Diencephalon (tissue), 1 donor: ENCODE measurements around the gene ZNF738. TPM values are rescaled to one million over a fixed set of nuclear protein-coding genes. Genes with fewer than 3 reads are reported as not detected.

Experiments used
- total RNA-seq: library from RNA; depleted of rRNA; stranded (reverse); fragments of >200 nt; gene quantifications from one replicate; pipeline ENCODE4 v1.2.3, GENCODE V29; 2014

ZNF738 gene
- 39.7 TPM for total RNA-seq

DNA sequence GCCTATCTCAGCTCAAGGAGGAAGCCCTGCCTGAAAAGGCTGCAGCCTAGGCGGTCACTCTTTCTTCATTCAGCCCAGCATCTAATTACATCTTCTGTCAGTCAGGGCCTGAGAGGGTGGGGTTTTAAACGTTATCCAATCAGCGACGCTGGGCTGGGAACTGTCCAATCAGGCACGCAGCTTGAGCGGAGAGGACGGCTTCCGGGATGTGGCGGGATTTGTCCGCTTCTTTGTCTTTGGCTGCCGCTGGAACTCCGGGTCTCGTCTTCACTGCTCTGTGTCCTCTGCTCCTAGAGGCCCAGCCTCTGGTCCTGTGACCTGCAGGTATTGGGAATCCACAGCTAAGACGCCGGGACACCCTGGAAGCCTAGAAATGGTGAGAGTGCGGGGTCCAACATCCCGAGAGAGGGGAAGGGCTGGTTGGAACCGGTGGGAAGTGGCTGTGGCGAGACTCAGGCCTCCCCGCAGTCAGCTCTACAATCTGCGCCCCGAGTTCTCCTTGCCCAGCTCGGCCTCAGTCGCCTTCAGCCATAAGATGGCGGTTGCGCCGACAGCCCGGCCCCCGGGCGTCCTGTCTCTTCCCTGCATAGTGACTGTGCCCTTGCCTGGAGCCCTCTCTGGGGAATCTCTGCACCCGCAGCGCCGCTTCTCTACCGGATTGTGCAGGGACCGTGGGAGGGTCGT is at the start of gene ZNF738:
Gene ZNF738 (plus strand): TSS at position 233 of the 684 bp plus-strand sequence. CDS start 141 bp downstream, at position 374.

DNA sequence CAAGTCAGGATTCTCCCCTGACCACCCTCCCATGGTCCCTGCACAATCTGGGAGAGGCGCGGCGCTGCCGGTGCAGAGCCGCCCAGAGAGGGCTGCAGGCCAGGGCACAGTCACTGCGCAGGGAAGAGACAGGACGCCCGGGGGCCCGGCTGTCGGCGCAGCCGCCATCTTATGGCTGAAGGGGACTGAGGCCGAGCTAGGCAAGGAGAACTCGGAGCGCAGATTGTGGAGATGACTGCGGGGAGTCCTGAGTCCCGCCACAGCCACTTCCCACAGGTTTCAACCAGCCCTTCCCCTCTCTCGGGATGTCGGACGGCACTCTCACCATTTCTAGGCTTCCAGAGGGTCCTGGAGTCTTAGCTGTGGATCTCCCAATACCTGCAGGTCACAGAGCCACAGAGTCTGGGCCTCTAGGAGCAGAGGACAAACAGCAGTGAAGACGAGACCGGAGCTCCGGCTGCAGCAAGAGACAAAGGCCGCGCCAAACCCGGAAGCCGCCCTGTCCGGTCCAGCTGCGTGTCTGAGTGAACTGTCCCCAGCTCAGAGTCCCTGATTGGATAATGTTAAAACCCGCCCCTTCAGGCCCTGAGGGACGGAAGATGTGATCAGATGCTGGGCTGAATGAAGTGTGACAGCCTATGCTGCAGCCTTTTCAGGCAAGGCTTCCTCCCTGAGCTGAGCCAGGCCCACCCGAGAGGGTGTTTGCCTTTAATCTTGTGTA is 29.8 kb upstream of the ZNF738 start, which contains the start of gene ZNF708:
Gene ZNF708 (minus strand): TSS at position 526 of the 721 bp plus-strand sequence. CDS start 198 bp downstream, at position 328.

DNA sequence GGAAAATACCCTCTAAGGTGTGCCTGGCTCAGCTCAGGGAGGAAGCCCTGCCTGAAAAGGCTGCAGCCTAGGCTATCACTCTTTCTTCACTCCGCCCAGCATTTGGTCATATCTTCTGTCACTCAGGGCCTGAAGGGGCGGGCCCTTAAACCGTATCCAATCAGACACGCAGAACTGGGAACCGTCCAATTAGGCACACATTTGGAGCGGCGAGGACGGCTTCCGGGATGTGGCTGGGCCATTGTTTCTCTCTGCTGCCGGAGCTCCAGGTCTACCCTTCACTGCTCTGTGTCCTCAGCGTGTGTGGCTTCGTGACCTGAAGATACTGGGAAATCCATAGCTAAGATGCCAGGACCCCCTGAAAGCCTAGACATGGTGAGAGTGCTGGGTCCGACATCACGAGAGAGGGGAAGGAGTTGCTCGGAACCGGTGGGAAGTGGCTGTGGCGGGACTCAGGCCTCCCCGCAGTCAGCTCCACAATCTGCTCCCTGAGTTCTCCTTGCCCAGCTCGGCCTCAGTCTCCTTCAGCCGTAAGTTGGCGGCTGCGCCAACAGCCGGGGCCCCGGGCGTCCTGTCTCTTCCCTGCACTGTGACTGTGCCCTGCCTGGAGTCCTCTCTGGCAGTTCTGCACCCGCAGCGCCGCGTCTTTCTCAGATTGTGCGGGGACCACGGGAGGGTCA is 38.2 kb downstream of the ZNF738 start, which contains the start of gene ZNF493:
Gene ZNF493 (plus strand): TSS at position 241 of the 680 bp plus-strand sequence. CDS start 105 bp downstream, at position 346.

Other genes with a start within 250 kb of the ZNF738 start
- 16.4 TPM for gene ZNF431, start 217.0 kb upstream of the ZNF738 start, total RNA-seq
- 52.8 TPM for gene ZNF708, start 29.6 kb upstream of the ZNF738 start, total RNA-seq
- 96.7 TPM for gene ZNF493, start 38.1 kb downstream of the ZNF738 start, total RNA-seq
- 37.6 TPM for gene ZNF429, start 146.6 kb downstream of the ZNF738 start, total RNA-seq